RWPE2 (cell line): ENCODE measurements around the gene GPBAR1.
A peak's percentile ranks its signal among the peaks of the same experiment; 100 is the strongest.
"Not testable (repeated sequence)": the region's sequence is repeated elsewhere in the genome, so short reads cannot be mapped to it uniquely, and the experiment has no call there.

Source experiments
- ATAC-seq: fragments of 200-7000 bp; cut with Tn5 transposase; 3 replicates; pipeline ENCODE4 v1.9.1; 2021; ENCODE audit warnings: low read depth
- DNase-seq: peaks from one replicate; pipeline ENCODE4 v3.0.0-alpha.2; 2020; ENCODE audit warnings: low spot score
- H3K27ac ChIP-seq: fragments of 450-650 bp; 2 replicates; pipeline ENCODE4 v1.5.1; 2017; ENCODE audit warnings: mild to moderate bottlenecking; ENCODE audit not compliant: poor library complexity, severe bottlenecking
- H3K27me3 ChIP-seq: fragments of 250-450 bp; sonication (Bioruptor Pico); 2 replicates; pipeline ENCODE4 v1.5.1; 2021; ENCODE audit warnings: mild to moderate bottlenecking, moderate library complexity; ENCODE audit not compliant: insufficient read depth, poor library complexity, severe bottlenecking
- H3K36me3 ChIP-seq: fragments of 250-450 bp; sonication (Bioruptor Pico); 2 replicates; pipeline ENCODE4 v1.5.1; 2020; ENCODE audit warnings: low read depth, mild to moderate bottlenecking, moderate library complexity
- H3K4me1 ChIP-seq: fragments of 250-450 bp; sonication (Bioruptor Pico); 2 replicates; pipeline ENCODE4 v1.5.1; 2021; ENCODE audit warnings: mild to moderate bottlenecking, moderate library complexity; ENCODE audit not compliant: insufficient read depth, poor library complexity, severe bottlenecking
- H3K4me3 ChIP-seq: fragments of 250-450 bp; sonication (Bioruptor Pico); 2 replicates; pipeline ENCODE4 v1.5.1; 2021; ENCODE audit warnings: mild to moderate bottlenecking, moderate library complexity; ENCODE audit not compliant: severe bottlenecking
- H3K9me3 ChIP-seq: fragments of 250-450 bp; sonication (Bioruptor Pico); 2 replicates; pipeline ENCODE4 v1.5.1; 2021; ENCODE audit warnings: mild to moderate bottlenecking, moderate library complexity; ENCODE audit not compliant: severe bottlenecking
- TF ChIP-seq, protein P1 (sequence below): fragments of 450-650 bp; IDR thresholded peaks from one replicate; pipeline ENCODE4 v1.5.1; 2017; ENCODE audit warnings: mild to moderate bottlenecking, moderate library complexity; ENCODE audit not compliant: poor library complexity, severe bottlenecking

The GPBAR1 gene

GRCh38 chr2:218272531-218273212 is 11.9 kb downstream of the GPBAR1 start:
- peaks cover 18% of the 10 kb centered on the region for H3K4me1 ChIP-seq
- peak overlapping the region; percentile 62 for H3K27ac ChIP-seq
- TF ChIP-seq, protein P1, sequence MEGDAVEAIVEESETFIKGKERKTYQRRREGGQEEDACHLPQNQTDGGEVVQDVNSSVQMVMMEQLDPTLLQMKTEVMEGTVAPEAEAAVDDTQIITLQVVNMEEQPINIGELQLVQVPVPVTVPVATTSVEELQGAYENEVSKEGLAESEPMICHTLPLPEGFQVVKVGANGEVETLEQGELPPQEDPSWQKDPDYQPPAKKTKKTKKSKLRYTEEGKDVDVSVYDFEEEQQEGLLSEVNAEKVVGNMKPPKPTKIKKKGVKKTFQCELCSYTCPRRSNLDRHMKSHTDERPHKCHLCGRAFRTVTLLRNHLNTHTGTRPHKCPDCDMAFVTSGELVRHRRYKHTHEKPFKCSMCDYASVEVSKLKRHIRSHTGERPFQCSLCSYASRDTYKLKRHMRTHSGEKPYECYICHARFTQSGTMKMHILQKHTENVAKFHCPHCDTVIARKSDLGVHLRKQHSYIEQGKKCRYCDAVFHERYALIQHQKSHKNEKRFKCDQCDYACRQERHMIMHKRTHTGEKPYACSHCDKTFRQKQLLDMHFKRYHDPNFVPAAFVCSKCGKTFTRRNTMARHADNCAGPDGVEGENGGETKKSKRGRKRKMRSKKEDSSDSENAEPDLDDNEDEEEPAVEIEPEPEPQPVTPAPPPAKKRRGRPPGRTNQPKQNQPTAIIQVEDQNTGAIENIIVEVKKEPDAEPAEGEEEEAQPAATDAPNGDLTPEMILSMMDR = peak; percentile 93
- peak; percentile 73 for ATAC-seq
- no peak overlapping the region for H3K4me3 ChIP-seq
- no peaks in the 10 kb centered on the region for H3K27me3 ChIP-seq
- no peaks in the 10 kb centered on the region for H3K9me3 ChIP-seq
- peak; percentile 93 for DNase-seq
- peaks cover 68% of the 10 kb centered on the region for H3K36me3 ChIP-seq

GRCh38 chr2:218273214-218273907 is 12.5 kb downstream of the GPBAR1 start:
- not testable (repeated sequence) for H3K9me3 ChIP-seq, ATAC-seq

DNA sequence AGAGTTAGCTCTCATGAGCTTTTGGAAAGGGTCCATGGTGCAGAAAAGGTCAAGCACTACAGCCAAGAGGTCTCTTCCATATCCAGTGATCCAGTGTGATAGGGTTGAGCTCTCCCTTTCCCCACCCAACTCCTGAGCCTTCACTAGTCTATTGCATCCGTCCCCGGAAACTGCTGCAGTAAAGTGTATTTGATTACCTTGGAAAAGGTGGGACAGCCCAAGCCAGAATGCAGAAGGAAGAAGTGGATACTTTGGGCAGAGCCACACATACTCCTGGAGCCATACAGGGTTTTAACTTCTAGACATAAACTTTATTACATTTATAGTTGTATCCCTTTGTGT is 13.1 kb downstream of the GPBAR1 start:
- ATAC-seq = no peak
- peak overlapping the region; percentile 62 for H3K27ac ChIP-seq
- TF ChIP-seq, protein P1 = no peak
- H3K9me3 ChIP-seq = no peaks in the 10 kb centered on the region
- no peaks in the 10 kb centered on the region for H3K27me3 ChIP-seq
- H3K4me3 ChIP-seq = no peak overlapping the region
- no peak for DNase-seq
- peaks cover 73% of the 10 kb centered on the region for H3K36me3 ChIP-seq
- peaks cover 18% of the 10 kb centered on the region for H3K4me1 ChIP-seq

More at GRCh38 chr2:218273214-218273907, 12.5 kb downstream of the GPBAR1 start:
- Histone ChIP-seq H3K4me1 (peaks cover 18% of the 10 kb centered on the region), H3K27ac (peak overlapping the region; percentile 62), H3K36me3 (peaks cover 69% of the 10 kb centered on the region)
- not testable (repeated sequence) for H3K4me3 ChIP-seq, DNase-seq, H3K27me3 ChIP-seq

- peak overlapping the region; percentile 62 for H3K27ac ChIP-seq
- ATAC-seq (no peak), DNase-seq (no peak)
- H3K36me3 ChIP-seq = peaks cover 76% of the 10 kb centered on the region
- no peaks in the 10 kb centered on the region for H3K27me3 ChIP-seq
- TF ChIP-seq, protein P1 = no peak
- H3K9me3 ChIP-seq = no peaks in the 10 kb centered on the region
- H3K4me3 ChIP-seq = no peak overlapping the region
- peaks cover 18% of the 10 kb centered on the region for H3K4me1 ChIP-seq
Measured at GRCh38 chr2:218274586-218274985, 13.8 kb downstream of the GPBAR1 start.

DNA sequence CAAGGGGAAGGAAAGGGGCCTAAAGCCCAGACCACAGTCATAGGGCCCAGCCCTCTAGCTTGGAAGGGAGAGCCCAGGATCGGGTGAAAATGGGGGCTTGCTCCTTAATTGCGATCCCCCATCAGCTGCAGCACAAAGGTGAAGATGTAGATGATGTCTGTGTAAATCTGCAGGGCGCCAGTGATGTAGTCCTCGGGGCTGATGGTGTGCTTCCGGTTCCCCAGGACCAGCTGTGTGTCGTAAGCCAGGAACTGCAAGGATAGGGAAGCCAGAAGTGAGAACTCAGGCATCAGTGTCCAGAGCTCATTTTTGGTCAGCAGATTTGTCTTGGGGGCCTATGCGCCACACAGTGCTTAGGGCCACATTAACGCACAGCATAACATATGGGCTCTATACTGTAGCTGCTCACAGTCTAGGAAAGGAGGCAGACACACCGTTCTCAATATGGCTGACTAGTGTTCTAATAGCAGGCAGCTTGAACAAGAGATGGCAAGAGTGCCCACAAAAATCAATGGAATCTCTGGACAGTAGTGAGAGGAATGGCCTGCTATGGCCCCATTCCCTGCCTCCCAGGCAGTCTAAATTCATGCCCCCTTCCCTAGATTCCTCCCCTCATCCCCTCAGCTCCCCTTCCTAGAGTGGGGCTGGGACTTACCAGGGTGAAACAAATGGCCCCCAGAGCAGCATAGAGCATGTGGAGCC is 14.7 kb downstream of the GPBAR1 start:
- Histone ChIP-seq H3K27ac (no peak overlapping the region), H3K4me1 (peaks cover 18% of the 10 kb centered on the region), H3K4me3 (no peak overlapping the region), H3K36me3 (peaks cover 85% of the 10 kb centered on the region), H3K27me3 (no peaks in the 10 kb centered on the region), H3K9me3 (no peaks in the 10 kb centered on the region)
- TF ChIP-seq, protein P1 = no peak
- DNase-seq (no peak), ATAC-seq (no peak)
